OCI-LY1 (cell line): ENCODE results near the gene MYLIP.

ENCODE experiments used
- H2AFZ ChIP-seq: fragments of 200-600 bp; sonication (generic), shearing (Covaris generic); 2 replicates; pipeline ENCODE4 v1.6.0; 2014; ENCODE audit warnings: antibody characterized with exemption, mild to moderate bottlenecking, low read length
- H3F3A ChIP-seq: fragments of 200-600 bp; sonication (generic), shearing (Covaris generic); 2 replicates; pipeline ENCODE4 v1.6.0; 2014; ENCODE audit warnings: mild to moderate bottlenecking, antibody characterized with exemption, low read length, moderate library complexity; ENCODE audit not compliant: insufficient read depth
- H3K27ac ChIP-seq: fragments of 200-600 bp; sonication (generic); 2 replicates; pipeline ENCODE4 v1.5.1; 2014; ENCODE audit warnings: low read length, mixed run types, mild to moderate bottlenecking, low read depth; ENCODE audit not compliant: poor library complexity, severe bottlenecking
- H3K27me3 ChIP-seq: fragments of 200-600 bp; sonication (generic); 2 replicates; pipeline ENCODE4 v1.6.0; 2014; ENCODE audit warnings: antibody characterized with exemption, mild to moderate bottlenecking, low read length, moderate library complexity; ENCODE audit not compliant: insufficient read depth
- H3K36me3 ChIP-seq: fragments of 200-600 bp; sonication (generic); 2 replicates; pipeline ENCODE4 v1.6.1; 2014; ENCODE audit warnings: mild to moderate bottlenecking, antibody characterized with exemption, low read length, moderate library complexity, mixed read lengths; ENCODE audit not compliant: insufficient read depth
- H3K4me1 ChIP-seq: fragments of 200-600 bp; sonication (generic); 2 replicates; pipeline ENCODE4 v1.5.1; 2014; ENCODE audit warnings: mild to moderate bottlenecking, low read length, moderate library complexity; ENCODE audit not compliant: insufficient read depth, severe bottlenecking
- H3K4me2 ChIP-seq: fragments of 200-600 bp; sonication (generic), shearing (Covaris generic); 2 replicates; pipeline ENCODE4 v1.6.1; 2014; ENCODE audit warnings: low read length
- H3K4me3 ChIP-seq: fragments of 200-600 bp; sonication (generic); 2 replicates; pipeline ENCODE4 v1.5.1; 2014; ENCODE audit warnings: low read length, low read depth, mild to moderate bottlenecking, mixed read lengths; ENCODE audit not compliant: poor library complexity, severe bottlenecking
- H3K79me2 ChIP-seq: fragments of 200-600 bp; shearing (Covaris generic); 2 replicates; pipeline ENCODE4 v1.6.1; 2016; ENCODE audit warnings: mixed run types, low read length, mixed read lengths; ENCODE audit not compliant: insufficient read depth
- H3K9ac ChIP-seq: fragments of 200-600 bp; sonication (generic), shearing (Covaris generic); 2 replicates; pipeline ENCODE4 v1.6.1; 2014; ENCODE audit warnings: mild to moderate bottlenecking, low read length, mixed read lengths
- H3K9me2 ChIP-seq: fragments of 200-600 bp; sonication (generic), shearing (Covaris generic); 2 replicates; pipeline ENCODE4 v1.6.1; 2014; ENCODE audit warnings: low read depth, mild to moderate bottlenecking, low read length, mixed read lengths
- H3K9me3 ChIP-seq: fragments of 200-600 bp; shearing (Covaris generic); 2 replicates; pipeline ENCODE4 v1.6.1; 2014; ENCODE audit warnings: low read length, mixed read lengths
- H4K20me1 ChIP-seq: fragments of 200-600 bp; sonication (generic), shearing (Covaris generic); 2 replicates; pipeline ENCODE4 v1.6.0; 2016; ENCODE audit warnings: mild to moderate bottlenecking, low read length; ENCODE audit not compliant: insufficient read depth
- CTCF ChIP-seq: fragments of 200-600 bp; sonication (generic), shearing (Covaris generic); IDR thresholded peaks from 2 replicates; pipeline ENCODE4 v1.5.1; 2017; ENCODE audit warnings: mild to moderate bottlenecking, antibody characterized with exemption, low read length, moderate library complexity, mixed read lengths
- EZH2 ChIP-seq: fragments of 200-600 bp; sonication (generic), shearing (Covaris generic); IDR thresholded peaks from 2 replicates; pipeline ENCODE4 v1.8.0; 2017; ENCODE audit warnings: borderline replicate concordance, mixed run types, mild to moderate bottlenecking, antibody characterized with exemption, low read length, moderate library complexity, mixed read lengths

Gene MYLIP

DNA sequence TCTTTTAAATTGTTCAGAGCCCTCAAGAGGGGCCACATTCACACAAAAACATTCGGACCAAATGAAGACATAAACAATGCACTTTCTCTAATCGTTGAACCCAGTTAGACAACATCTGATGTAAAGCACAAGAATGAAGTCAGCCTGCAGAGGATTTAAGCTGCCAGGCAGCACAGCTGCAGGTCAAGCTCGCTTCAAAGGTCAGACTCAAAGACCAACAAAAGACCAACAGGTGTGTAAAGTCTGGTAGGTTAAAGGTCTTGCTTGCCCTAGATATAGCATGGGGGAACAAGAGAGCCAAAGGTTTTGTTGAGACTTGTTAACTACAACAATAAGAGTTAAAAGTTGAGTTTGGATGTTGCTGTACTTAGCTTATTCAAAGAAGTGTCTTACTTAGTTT is 26.7 kb upstream of the MYLIP start:
- no peak overlapping the region for H3K4me2 ChIP-seq
- H2AFZ ChIP-seq = no peak overlapping the region
- H3K4me3 ChIP-seq = no peak overlapping the region
- H3K79me2 ChIP-seq = no peaks in the 10 kb centered on the region
- H3K27me3 ChIP-seq = no peaks in the 10 kb centered on the region
- no peaks in the 10 kb centered on the region; the same call in 1 of the 2 replicates for H3K36me3 ChIP-seq
- peaks cover 3% of the 10 kb centered on the region; the same call in 1 of the 2 replicates for H3K9me3 ChIP-seq
- TF ChIP-seq EZH2 (no peak), CTCF (no peak)
- H3K9ac ChIP-seq = no peak overlapping the region
- H4K20me1 ChIP-seq = no peaks in the 10 kb centered on the region
- H3F3A ChIP-seq = no peaks in the 10 kb centered on the region
- H3K27ac ChIP-seq = no peak overlapping the region
- no peaks in the 10 kb centered on the region for H3K4me1 ChIP-seq
- no peaks in the 10 kb centered on the region for H3K9me2 ChIP-seq

- H3K4me2 ChIP-seq = no peak overlapping the region
- no peaks in the 10 kb centered on the region; the same call in 1 of the 2 replicates for H3K36me3 ChIP-seq
- H2AFZ ChIP-seq = no peak overlapping the region
- no peaks in the 10 kb centered on the region for H3K4me1 ChIP-seq
- H3K9me2 ChIP-seq = no peaks in the 10 kb centered on the region
- TF ChIP-seq CTCF = no peak
- no peak for TF ChIP-seq EZH2
- H4K20me1 ChIP-seq = no peaks in the 10 kb centered on the region
- no peak overlapping the region for H3K27ac ChIP-seq
- no peaks in the 10 kb centered on the region for H3F3A ChIP-seq
- peaks cover 3% of the 10 kb centered on the region; the same call in 1 of the 2 replicates for H3K9me3 ChIP-seq
- no peaks in the 10 kb centered on the region for H3K27me3 ChIP-seq
- H3K79me2 ChIP-seq = no peaks in the 10 kb centered on the region
- H3K9ac ChIP-seq = no peak overlapping the region
- H3K4me3 ChIP-seq = no peak overlapping the region
Measured at GRCh38 chr6:16103722-16104121, 25.2 kb upstream of the MYLIP start.

DNA sequence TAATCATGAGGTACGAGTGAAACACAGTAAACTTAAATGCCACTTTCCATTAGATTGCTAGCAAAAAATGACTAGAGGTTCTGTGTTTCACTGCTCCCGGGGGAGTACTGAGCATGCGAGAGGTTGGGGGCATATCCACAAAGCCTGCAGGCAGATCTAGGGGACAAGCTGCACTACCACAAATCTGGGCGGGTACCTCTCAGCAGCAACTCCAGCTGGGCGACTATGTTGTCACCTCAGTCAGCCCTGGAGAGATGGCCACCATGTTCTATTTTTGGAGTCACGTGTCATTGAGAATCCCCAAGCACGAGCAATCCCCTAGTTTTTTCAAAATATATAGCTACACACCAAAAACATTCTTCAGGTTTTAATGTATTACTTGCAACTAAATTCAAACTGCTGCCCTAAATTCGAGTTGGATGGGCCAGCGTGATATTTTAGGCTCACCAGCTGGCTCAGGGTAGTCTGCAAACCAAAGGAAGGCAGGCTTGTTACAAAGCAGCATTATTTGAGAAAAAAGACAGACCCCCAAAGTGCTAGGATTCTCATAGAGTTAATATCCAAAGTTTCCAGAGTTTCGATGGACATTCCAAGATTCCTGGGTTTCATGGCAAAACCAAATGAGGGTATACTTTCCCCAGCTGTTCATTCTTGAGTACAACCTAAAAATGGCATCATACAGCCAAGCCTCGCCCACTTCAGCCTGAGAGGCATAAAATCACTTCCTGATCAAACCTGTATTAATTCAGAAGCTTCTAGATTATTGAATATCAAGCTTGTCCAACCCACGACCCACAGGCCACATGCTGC is 24.1 kb upstream of the MYLIP start:
- no peak overlapping the region for H3K4me2 ChIP-seq
- H3K4me3 ChIP-seq = no peak overlapping the region
- no peak overlapping the region for H3K9ac ChIP-seq
- no peaks in the 10 kb centered on the region for H3F3A ChIP-seq
- no peaks in the 10 kb centered on the region for H3K27me3 ChIP-seq
- H3K79me2 ChIP-seq = no peaks in the 10 kb centered on the region
- H2AFZ ChIP-seq = no peak overlapping the region
- no peaks in the 10 kb centered on the region for H3K9me2 ChIP-seq
- H3K4me1 ChIP-seq = no peaks in the 10 kb centered on the region
- peaks cover 3% of the 10 kb centered on the region; the same call in 1 of the 2 replicates for H3K9me3 ChIP-seq
- H4K20me1 ChIP-seq = no peaks in the 10 kb centered on the region
- no peak overlapping the region for H3K27ac ChIP-seq
- TF ChIP-seq CTCF (no peak), EZH2 (no peak)
- H3K36me3 ChIP-seq = no peaks in the 10 kb centered on the region; the same call in 1 of the 2 replicates
